ENCODE data around the gene C19orf53.
A peak's percentile ranks its signal among the peaks of the same experiment; 100 is the strongest.

Gene C19orf53

GRCh38 chr19:13731147-13731964 lies 42.9 kb upstream of the C19orf53 start:
- H3K27ac ChIP-seq: peak overlapping the region; percentile 71
- no peak for TF ChIP-seq CTCF (IDR thresholded peaks at IDR 0.05)
- peak overlapping the region; percentile 42 for H3K9ac ChIP-seq
- H3K4me2 ChIP-seq (ENCODE audit: low read length): peak overlapping the region; percentile 94
- peak overlapping the region; percentile 98 for H2AFZ ChIP-seq
- no peaks in the 10 kb centered on the region for H3K27me3 ChIP-seq (ENCODE audit: control insufficient read depth, insufficient read depth, low read length)
- H3K4me1 ChIP-seq: peaks cover 6% of the 10 kb centered on the region
- no peaks in the 10 kb centered on the region for H3K9me3 ChIP-seq (ENCODE audit: control insufficient read depth, low read length)
- H3K79me2 ChIP-seq: no peaks in the 10 kb centered on the region
- H3K36me3 ChIP-seq (ENCODE audit: control insufficient read depth, insufficient read depth, low read length): no peaks in the 10 kb centered on the region
- peak overlapping the region; percentile 87 for H3K4me3 ChIP-seq (ENCODE audit: low read depth, low read length)

- H3K9ac ChIP-seq: no peak overlapping the region
- no peak for TF ChIP-seq CTCF (IDR thresholded peaks at IDR 0.05)
- H3K27ac ChIP-seq: no peak overlapping the region
- H3K36me3 ChIP-seq (ENCODE audit: control insufficient read depth, insufficient read depth, low read length): no peaks in the 10 kb centered on the region
- no peak overlapping the region for H3K4me2 ChIP-seq (ENCODE audit: low read length)
- peak overlapping the region; percentile 87 for H3K4me3 ChIP-seq (ENCODE audit: low read depth, low read length)
- H3K79me2 ChIP-seq: no peaks in the 10 kb centered on the region
- peaks cover 6% of the 10 kb centered on the region for H3K4me1 ChIP-seq
- no peaks in the 10 kb centered on the region for H3K27me3 ChIP-seq (ENCODE audit: control insufficient read depth, insufficient read depth, low read length)
- H3K9me3 ChIP-seq (ENCODE audit: control insufficient read depth, low read length): no peaks in the 10 kb centered on the region
- peak overlapping the region; percentile 98 for H2AFZ ChIP-seq
Measured at GRCh38 chr19:13732337-13732736, 41.9 kb upstream of the C19orf53 start.

- Histone ChIP-seq H2AFZ (no peak overlapping the region), H3K4me3 (ENCODE audit: low read depth, low read length) (no peak overlapping the region), H3K9me3 (ENCODE audit: control insufficient read depth, low read length) (no peaks in the 10 kb centered on the region), H3K27ac (no peak overlapping the region), H3K4me1 (peaks cover 6% of the 10 kb centered on the region), H3K9ac (no peak overlapping the region), H3K79me2 (no peaks in the 10 kb centered on the region), H3K27me3 (ENCODE audit: control insufficient read depth, insufficient read depth, low read length) (no peaks in the 10 kb centered on the region), H3K4me2 (ENCODE audit: low read length) (no peak overlapping the region), H3K36me3 (ENCODE audit: control insufficient read depth, insufficient read depth, low read length) (no peaks in the 10 kb centered on the region)
- no peak for TF ChIP-seq CTCF (IDR thresholded peaks at IDR 0.05)
Measured at GRCh38 chr19:13734751-13735150, 39.5 kb upstream of the C19orf53 start.

GRCh38 chr19:13738073-13738472 lies 36.2 kb upstream of the C19orf53 start:
- Histone ChIP-seq H3K4me1 (no peaks in the 10 kb centered on the region), H3K27ac (no peak overlapping the region)
- TF ChIP-seq CTCF (IDR thresholded peaks at IDR 0.05): no peak

GRCh38 chr19:13741893-13742292 lies 32.4 kb upstream of the C19orf53 start:
- Histone ChIP-seq H3K4me2 (ENCODE audit: low read length) (no peak overlapping the region), H3K36me3 (ENCODE audit: control insufficient read depth, insufficient read depth, low read length) (no peaks in the 10 kb centered on the region), H3K9ac (no peak overlapping the region), H3K4me3 (ENCODE audit: low read depth, low read length) (no peak overlapping the region), H3K79me2 (no peaks in the 10 kb centered on the region), H3K27ac (no peak overlapping the region), H3K9me3 (ENCODE audit: control insufficient read depth, low read length) (no peaks in the 10 kb centered on the region), H2AFZ (no peak overlapping the region), H3K4me1 (no peaks in the 10 kb centered on the region), H3K27me3 (ENCODE audit: control insufficient read depth, insufficient read depth, low read length) (no peaks in the 10 kb centered on the region)
- no peak for TF ChIP-seq CTCF (IDR thresholded peaks at IDR 0.05)

More at GRCh38 chr19:13738073-13738472, 36.2 kb upstream of the C19orf53 start:
- Histone ChIP-seq H3K36me3 (ENCODE audit: control insufficient read depth, insufficient read depth, low read length) (no peaks in the 10 kb centered on the region), H3K27me3 (ENCODE audit: control insufficient read depth, insufficient read depth, low read length) (no peaks in the 10 kb centered on the region), H3K4me3 (ENCODE audit: low read depth, low read length) (no peak overlapping the region), H3K9me3 (ENCODE audit: control insufficient read depth, low read length) (no peaks in the 10 kb centered on the region), H3K9ac (no peak overlapping the region), H2AFZ (no peak overlapping the region), H3K4me2 (ENCODE audit: low read length) (no peak overlapping the region), H3K79me2 (no peaks in the 10 kb centered on the region)

Measured in parathyroid adenoma (tissue), 2 donors.